Measurements from ENCODE around the gene SEC31B. TPM values are rescaled to one million over a fixed set of nuclear protein-coding genes. Genes with fewer than 3 reads are reported as not detected.
A peak's percentile ranks its signal among the peaks of the same experiment; 100 is the strongest.

Gene SEC31B, protein sequence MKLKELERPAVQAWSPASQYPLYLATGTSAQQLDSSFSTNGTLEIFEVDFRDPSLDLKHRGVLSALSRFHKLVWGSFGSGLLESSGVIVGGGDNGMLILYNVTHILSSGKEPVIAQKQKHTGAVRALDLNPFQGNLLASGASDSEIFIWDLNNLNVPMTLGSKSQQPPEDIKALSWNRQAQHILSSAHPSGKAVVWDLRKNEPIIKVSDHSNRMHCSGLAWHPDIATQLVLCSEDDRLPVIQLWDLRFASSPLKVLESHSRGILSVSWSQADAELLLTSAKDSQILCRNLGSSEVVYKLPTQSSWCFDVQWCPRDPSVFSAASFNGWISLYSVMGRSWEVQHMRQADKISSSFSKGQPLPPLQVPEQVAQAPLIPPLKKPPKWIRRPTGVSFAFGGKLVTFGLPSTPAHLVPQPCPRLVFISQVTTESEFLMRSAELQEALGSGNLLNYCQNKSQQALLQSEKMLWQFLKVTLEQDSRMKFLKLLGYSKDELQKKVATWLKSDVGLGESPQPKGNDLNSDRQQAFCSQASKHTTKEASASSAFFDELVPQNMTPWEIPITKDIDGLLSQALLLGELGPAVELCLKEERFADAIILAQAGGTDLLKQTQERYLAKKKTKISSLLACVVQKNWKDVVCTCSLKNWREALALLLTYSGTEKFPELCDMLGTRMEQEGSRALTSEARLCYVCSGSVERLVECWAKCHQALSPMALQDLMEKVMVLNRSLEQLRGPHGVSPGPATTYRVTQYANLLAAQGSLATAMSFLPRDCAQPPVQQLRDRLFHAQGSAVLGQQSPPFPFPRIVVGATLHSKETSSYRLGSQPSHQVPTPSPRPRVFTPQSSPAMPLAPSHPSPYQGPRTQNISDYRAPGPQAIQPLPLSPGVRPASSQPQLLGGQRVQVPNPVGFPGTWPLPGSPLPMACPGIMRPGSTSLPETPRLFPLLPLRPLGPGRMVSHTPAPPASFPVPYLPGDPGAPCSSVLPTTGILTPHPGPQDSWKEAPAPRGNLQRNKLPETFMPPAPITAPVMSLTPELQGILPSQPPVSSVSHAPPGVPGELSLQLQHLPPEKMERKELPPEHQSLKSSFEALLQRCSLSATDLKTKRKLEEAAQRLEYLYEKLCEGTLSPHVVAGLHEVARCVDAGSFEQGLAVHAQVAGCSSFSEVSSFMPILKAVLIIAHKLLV
- 13.5 TPM for total RNA-seq

DNA sequence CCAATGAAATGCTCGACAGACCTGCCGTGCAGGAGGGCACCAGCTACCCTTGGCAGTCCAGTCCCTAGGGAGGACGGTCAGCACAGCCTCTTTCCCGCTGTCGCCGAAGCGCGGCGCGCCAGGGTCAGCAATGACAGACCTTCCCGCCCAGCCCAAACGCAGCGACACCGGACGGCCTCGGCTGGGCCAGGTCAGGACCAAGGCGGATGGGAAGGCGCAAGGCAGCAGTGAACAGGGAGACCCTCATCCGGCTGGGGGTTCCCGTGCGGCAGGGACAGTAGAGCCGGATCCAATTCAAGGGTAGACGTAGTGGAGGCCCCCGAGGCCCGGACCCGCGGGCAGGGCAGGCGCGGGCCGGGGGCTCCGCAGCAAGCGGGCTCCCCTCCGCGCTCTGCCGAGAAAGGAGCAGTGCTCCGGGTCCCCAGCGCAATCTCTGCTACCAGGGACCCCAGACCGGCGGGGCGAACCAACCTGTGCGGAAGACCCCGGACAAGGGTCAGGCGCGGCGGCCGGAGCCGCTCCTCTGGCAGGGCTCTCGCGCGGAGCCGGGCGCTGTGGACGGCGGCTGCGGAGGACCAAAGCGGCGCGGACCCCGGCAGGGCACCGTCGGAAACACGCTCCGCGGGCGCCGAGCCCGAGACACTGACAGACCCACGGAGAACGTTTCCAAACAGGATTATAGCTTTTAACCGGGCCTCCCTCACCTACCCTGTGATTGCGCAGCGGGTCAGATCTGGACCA, at the start of gene SEC31B:
SEC31B (minus strand) TSS at position 551 of the 741 bp plus-strand sequence. CDS start 2,909 bp downstream, outside the sequence.
- DNase-seq (ENCODE audit: low spot score) = no peak

GRCh38 chr10:100568912-100569311, 49.3 kb upstream of the SEC31B start:
- no peak for DNase-seq (ENCODE audit: low spot score)

DNA sequence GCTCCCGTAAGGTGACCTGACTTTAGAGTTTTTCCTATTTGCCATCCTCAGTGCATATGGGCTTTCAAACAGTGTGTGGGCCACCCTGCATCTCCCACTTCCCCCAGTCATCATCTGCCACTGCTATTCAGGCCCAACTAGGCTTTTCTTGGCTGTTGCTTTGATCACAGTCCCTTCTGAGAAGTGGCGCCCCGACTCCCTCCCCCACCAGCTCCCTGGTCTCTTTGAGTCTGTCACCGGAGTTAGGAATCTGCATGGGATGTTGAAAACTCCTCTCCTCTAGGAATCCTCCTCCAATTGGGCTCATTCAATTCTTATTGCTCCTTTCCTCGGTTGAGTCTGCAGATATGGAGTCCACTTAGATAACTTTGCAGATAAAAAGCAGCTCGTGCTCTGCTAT, 48.2 kb upstream of the SEC31B start:
- DNase-seq (ENCODE audit: low spot score) = no peak

DNA sequence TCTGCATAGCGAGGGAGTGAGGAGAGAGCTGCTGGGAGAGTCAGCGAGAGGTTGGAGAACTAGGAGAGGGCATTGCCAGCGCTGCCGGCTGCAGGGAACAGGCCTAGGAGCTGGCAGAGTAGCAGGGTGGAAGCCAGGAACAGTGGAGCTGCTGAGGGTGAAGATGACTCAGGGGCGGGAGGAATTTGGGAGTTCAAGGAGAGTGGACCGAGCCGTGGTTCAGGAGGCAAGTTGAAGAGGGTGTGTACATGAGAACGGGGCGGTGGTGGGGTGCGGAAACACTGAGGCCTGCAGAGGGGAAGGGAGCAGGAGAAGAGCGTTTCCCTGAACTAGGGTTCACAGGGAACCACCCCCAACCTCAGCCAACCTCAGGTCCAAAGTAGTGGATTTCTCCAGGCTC, 47.6 kb upstream of the SEC31B start:
- DNase-seq (ENCODE audit: low spot score) = no peak

DNA sequence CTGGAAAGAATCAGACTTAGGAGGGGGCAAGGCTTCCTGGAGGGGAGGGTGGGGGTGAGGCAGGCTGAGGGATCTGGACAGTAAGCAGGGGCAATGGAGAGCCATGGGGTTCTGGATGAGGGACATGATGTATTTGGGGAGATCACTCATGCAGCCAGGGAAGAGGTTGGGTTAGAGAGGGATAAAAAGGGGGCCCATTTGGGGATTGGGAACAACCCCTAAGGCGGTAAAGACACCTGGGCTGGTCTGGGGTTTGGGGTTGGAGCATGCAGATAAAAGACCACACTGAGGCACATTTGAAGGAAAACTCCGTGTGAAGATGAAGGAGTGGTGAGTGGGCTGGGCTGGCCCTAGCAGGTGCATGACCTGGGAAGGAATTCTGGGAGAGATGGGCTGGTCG, 46.9 kb upstream of the SEC31B start:
- DNase-seq (ENCODE audit: low spot score) = no peak

GRCh38 chr10:100565206-100565985, 45.7 kb upstream of the SEC31B start:
- DNase-seq (ENCODE audit: low spot score) = no peak

- DNase-seq (ENCODE audit: low spot score) = peak; percentile 72
Measured at GRCh38 chr10:100562008-100562672, 42.5 kb upstream of the SEC31B start.

DNA sequence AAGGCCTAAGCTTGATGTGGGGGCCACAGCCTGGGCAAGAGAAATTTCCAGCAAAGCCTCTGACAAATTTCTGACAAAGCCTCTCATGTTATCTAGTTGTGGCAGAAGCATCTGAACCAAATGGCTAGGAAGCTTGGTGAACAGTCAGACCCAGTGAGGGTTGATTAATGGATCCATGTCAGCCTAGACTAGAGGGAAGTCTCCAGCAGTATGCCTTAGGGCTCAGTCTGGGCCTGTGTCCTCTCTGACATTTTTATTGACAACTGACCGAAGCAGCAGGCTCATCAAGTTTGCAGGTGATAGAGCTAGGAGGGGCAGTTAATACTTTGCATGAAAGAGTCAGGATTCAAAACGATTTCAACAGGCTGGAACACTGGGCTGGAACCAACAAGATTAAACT, 41.3 kb upstream of the SEC31B start:
- DNase-seq (ENCODE audit: low spot score) = no peak

- no peak for DNase-seq (ENCODE audit: low spot score)
Measured at GRCh38 chr10:100560248-100560647, 40.6 kb upstream of the SEC31B start.

GRCh38 chr10:100554902-100555301, 35.2 kb upstream of the SEC31B start:
- no peak for DNase-seq (ENCODE audit: low spot score)

GRCh38 chr10:100553929-100554328, 34.3 kb upstream of the SEC31B start:
- DNase-seq (ENCODE audit: low spot score) = no peak

DNA sequence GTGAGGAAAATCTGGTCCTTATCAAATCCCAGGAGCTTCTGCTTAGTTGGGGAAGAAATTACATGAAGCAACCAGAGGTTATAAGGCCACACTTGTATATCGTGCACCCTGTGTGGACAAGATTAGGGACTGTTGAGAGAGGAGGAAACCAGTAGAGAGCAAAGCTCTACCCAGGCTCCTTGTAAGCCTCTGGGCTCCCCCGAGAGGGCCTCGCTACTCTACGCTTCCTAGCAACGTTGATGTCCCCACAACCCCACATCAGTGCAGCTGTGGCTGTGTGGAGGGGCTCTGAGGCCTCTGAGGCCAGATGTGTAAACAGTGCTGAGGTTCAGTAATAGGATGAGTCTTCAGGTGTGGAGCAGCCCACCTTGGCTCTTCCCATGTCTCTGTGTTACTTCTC, 32.1 kb upstream of the SEC31B start:
- no peak for DNase-seq (ENCODE audit: low spot score)

DNA sequence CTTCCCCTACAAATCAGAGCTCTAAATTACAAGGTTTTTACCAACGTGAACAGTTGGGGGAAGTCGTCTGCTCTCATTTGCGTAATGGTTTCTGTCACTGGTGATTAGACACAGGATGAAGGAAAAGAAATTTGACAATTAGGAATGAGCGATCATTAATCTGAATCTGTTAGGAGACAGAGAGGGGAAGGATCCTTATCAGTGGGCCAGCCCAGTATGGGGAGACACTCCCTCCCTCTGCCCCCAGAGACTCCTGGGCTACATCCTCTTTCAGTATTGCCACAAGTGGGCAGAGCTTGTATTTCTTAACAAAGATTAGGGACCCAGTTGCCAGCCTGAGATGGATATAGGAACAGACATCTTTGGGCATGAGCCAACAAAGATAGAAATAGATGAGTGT, 31.5 kb upstream of the SEC31B start:
- no peak for DNase-seq (ENCODE audit: low spot score)

DNA sequence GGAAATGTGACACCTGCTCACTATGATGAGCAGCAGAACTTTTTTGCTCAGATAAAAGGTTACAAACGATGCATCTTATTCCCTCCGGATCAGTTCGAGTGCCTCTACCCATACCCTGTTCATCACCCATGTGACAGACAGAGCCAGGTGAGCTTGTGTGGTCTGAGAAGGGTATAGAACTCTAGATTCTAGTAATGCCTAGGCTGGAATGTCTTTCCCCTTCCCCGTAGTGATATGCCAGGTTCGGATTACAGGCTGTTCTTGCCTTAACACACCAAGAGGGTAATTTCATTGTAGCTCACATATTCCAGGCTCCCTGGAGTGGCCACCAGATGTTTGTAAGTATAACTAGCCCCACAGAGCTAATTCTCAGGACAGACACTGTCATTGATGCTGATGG, 25.3 kb upstream of the SEC31B start:
- no peak for DNase-seq (ENCODE audit: low spot score)

DNA sequence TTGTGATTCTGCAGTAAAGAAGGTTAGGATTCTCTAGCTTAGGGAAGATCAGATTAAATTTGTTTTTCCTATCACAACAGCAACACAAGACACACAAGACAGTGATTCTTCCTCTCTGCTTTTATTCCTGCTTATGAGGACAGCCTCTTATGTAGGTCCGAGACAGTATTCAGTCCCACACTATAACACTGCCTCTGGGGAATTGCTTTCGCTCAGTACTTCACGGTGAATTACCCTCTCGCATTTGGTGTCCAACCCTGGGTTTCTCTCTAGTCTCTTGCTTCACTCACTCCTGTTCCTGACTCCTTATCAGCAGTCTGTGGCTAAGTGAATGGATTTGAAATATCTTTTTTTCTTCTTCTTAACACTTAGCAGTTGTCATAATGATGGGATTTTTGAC, 17.8 kb upstream of the SEC31B start:
- no peak for DNase-seq (ENCODE audit: low spot score)

GRCh38 chr10:100535715-100536353, 16.2 kb upstream of the SEC31B start, which contains the start of gene HIF1AN:
TSS of gene HIF1AN (plus strand) at chr10:100535943. CDS start at chr10:100535959, 16 bp downstream.
- DNase-seq (ENCODE audit: low spot score) = peak; percentile 93

DNA sequence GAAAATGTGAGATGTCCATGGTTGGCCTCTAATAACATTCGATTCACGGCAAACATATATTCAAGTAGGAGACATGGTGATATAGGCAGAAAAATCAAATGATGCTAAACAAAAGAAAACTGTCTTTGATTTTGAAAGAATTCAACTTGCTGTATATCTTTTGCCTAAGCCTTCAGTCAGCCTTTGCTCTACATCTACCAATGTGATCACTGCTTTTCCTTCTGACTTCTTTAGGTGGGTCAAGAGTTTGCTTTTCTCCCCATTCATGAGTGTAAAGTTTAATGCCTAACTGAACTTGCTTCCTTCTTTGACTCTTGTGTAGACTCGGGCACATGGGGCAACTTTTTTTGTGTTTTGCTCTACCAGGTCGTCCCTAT, 15.7 kb upstream of the SEC31B start:
- no peak for DNase-seq (ENCODE audit: low spot score)

GRCh38 chr10:100534726-100535125, 15.1 kb upstream of the SEC31B start:
- no peak for DNase-seq (ENCODE audit: low spot score)

DNA sequence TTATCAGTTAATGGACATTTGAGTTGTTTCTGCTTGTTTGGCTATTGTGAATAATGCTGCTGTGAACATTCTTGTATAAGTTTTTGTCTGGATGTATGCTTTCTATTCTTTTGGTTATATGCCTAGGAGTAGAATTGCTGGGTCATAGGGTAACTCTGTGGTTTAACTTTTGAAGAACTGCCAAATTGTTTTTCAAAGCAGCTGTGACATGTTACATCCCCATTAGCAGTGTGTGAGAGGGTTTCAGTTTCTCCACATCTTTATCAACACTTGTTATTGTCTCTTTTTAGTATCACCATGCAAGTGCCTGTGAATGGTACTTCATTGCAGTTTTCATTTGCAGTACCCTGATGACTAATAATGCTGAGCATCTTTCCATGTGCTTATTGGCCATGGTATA, 12.1 kb upstream of the SEC31B start:
- no peak for DNase-seq (ENCODE audit: low spot score)
